ENCODE data around the gene FGF9.

Gene FGF9

GRCh38 chr13:21710163-21710562, 39.3 kb downstream of the FGF9 start:
- DNase-seq (ENCODE audit: low spot score): no peak

- peak; percentile 24 for DNase-seq (ENCODE audit: low spot score)
Observed at GRCh38 chr13:21717817-21718216, 46.9 kb downstream of the FGF9 start.

DNA sequence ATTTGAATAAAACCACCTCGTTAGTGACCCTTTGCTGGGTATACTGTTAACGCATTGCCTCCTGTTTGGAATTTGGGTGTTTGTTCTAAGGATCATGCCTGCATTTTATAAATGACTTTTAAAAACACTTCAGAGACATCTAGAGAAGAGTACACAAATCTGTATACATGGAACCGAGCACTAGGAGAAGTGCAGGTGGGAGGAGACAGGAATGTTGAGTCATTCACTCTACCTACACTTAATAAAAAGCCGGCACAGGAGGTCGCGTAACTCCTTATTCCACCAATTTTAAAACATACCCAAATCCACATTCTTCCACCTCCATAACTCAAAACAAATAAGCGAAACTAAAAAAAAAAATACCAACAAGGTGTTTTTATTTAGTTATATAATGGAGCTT, 48.6 kb downstream of the FGF9 start:
- DNase-seq (ENCODE audit: low spot score): no peak

DNA sequence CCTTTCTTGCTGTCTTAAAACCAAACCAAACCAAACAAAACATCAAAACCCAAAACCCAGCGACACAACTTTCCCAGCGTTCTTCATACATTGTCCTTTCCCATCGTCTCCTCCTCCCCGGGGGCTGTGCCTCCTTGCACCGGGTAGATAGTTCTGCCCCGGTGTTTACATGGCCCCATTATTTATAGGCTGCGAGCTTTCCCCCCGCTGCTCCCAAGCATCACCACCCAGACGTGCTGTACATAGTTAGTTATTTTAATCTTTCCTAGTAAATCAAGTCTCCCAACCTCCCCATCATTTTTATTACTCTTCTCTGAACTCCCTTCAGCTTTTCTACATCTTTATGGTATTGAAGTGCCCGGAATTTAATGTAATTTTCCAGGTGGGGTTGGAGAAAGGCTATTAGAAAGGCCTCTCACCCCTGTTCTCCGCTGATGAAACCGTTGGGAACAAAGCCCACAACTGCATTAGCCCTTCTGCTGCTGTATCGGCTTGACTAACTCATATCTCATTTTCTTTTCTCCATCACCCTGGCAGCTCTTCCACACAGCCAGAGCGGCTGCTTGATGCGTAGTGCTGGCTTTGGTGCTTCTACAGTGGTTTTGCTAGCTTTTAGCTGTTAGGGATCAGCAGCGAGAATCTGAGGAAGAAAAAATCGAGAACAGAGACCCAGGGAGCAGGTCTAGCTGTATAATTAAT, 53.1 kb downstream of the FGF9 start:
- no peak for DNase-seq (ENCODE audit: low spot score)

GRCh38 chr13:21730186-21730880, 59.5 kb downstream of the FGF9 start:
- no peak for DNase-seq (ENCODE audit: low spot score)

DNA sequence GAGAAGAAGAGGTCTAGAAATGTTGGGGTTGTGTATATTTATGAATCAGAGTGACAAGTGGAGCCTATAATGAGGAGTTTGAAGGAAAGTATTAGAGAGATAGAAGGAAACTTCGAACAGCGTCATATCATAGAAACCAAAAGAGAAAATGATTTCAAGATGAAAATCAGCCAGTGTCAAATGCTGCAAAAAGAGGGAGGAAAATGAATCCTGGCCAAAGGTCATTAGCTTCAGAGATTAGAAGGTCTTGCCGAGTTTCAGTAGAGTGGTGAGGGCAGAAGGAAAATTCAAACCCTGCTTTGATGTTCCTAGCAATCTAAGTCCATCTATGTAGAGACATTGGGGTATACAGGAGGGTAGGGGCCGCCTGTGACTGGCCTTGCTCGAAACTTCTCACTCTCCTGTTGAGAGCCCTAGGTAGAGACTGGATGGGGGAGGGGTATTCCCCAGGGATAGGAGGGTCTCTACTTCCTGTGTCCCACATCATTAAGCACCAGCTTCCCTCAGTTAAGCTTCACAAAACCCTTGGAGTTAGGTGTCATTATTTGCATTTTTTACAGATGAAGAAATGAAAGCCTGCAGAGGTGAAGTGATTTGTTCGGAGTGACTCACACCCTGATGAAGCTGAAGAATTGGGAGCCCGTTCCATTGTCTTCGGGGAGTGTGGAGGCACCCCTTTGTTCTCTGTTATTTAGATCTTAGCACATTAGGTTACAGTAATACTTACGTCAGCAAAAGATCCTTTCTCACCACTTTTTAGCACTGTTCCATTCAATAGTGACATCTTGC, 62.8 kb downstream of the FGF9 start:
- no peak for DNase-seq (ENCODE audit: low spot score)

GRCh38 chr13:21734961-21735360, 64.1 kb downstream of the FGF9 start:
- no peak for DNase-seq (ENCODE audit: low spot score)

GRCh38 chr13:21735701-21736401, 65.0 kb downstream of the FGF9 start:
- peak; percentile 36 for DNase-seq (ENCODE audit: low spot score)

GRCh38 chr13:21736926-21737325, 66.1 kb downstream of the FGF9 start:
- no peak for DNase-seq (ENCODE audit: low spot score)

- no peak for DNase-seq (ENCODE audit: low spot score)
Observed at GRCh38 chr13:21738630-21739029, 67.8 kb downstream of the FGF9 start.

- DNase-seq (ENCODE audit: low spot score): no peak
Observed at GRCh38 chr13:21739771-21740170, 68.9 kb downstream of the FGF9 start.

DNA sequence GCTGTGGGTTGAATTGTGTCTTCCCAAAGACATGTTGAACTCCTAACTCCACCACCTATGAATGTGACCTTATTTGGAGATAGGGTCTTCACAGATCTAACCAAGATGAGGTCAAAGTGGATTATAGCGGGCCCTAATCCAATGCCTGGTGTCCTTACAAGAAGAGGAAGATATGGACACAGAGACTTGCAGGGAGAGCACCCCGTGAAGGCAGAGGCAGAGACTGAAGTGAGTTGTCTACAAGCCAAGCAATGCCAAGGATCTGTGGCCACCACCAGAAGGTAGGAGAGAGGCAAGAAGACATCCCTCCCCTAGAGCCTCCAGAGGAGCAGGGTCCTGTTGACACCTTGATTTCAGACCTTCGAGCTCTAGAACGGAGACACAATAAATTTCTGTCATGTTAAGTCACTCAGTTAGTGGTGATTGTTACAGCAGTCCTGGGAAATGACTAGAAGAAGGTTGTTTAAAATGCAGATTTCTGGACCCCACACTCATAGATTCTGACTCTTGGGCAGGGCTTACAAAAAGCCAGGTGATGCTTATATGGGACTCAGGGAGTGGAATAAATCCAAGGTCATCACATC, 70.6 kb downstream of the FGF9 start:
- no peak for DNase-seq (ENCODE audit: low spot score)

DNA sequence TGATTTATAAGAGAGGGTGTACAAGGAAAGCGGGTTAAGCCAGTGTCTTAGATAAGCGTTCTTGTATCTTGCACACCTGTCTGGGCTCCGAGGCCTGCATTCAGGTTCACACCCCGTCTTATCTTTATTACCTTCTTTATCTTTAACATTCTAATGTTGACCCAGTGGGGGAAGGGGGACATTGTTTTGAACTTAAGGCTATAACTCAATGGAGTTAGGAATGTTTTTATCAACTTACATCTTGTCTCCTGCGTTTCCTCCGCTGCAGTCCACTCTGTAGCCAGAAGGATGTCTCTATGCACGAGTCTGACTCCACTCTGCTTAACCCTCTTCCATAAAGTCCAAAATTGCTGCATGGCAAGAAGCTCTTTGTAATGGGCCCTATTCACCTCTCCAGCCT, 71.2 kb downstream of the FGF9 start:
- no peak for DNase-seq (ENCODE audit: low spot score)

- no peak for DNase-seq (ENCODE audit: low spot score)
Observed at GRCh38 chr13:21744149-21744548, 73.3 kb downstream of the FGF9 start.

DNA sequence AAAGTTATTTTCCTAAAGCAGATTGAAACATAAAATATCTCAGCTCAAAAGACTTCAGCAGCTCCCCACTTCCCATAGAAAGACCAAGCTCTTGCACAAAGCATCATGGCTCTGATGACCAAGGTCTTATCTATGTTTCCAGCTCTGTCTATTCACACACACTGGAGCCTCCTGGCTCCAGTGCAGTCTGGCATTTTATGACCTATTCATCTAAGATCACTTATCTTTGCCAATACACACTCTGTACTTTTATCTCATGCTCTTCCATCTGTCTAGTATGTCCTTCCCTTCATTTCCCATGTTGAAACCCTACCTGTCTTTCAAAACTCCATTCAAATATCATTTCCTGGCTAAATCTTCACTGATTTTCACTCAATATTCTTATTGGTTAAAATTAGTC, 74.4 kb downstream of the FGF9 start:
- no peak for DNase-seq (ENCODE audit: low spot score)

DNA sequence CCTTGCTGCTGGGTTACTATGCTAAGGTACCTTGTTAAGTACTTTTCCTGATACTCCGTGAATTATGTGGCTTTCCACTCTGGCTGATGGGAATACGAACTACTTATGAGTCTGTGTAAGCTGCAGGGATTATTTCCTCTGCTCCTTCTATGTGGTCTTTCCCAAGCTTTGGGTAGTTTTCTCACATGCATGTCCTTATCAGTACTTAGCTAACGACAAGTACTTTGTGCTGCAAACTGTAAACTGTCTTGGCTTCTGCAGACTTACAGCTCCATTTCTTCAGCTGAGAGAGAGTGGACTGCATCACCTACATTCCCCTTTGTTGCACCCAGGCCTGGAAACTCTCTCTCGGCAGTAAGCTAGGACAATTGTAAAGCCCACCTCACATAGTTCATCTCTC, 76.6 kb downstream of the FGF9 start:
- no peak for DNase-seq (ENCODE audit: low spot score)

- no peak for DNase-seq (ENCODE audit: low spot score)
Observed at GRCh38 chr13:21748166-21748565, 77.3 kb downstream of the FGF9 start.

GRCh38 chr13:21749410-21749809, 78.5 kb downstream of the FGF9 start:
- DNase-seq (ENCODE audit: low spot score): no peak

DNA sequence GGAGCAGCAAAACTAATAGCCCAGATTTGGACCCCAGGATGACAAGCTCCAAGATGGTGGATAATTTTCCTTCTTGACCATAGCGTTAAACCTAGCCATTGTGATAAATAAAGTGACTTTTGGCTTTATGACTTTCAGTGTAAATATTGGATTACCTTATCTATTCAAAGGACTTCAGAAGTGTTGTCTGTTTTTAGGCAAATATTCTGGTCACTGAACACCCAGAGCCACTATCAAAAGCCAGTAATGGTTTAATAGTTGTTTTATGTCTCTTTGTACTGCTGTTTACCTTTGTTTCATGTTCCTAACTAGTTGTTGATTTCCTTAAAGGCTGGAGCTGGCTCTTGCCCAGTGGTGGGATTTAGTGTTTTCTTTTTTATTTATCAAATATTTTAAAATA, 81.6 kb downstream of the FGF9 start:
- DNase-seq (ENCODE audit: low spot score): no peak

DNA sequence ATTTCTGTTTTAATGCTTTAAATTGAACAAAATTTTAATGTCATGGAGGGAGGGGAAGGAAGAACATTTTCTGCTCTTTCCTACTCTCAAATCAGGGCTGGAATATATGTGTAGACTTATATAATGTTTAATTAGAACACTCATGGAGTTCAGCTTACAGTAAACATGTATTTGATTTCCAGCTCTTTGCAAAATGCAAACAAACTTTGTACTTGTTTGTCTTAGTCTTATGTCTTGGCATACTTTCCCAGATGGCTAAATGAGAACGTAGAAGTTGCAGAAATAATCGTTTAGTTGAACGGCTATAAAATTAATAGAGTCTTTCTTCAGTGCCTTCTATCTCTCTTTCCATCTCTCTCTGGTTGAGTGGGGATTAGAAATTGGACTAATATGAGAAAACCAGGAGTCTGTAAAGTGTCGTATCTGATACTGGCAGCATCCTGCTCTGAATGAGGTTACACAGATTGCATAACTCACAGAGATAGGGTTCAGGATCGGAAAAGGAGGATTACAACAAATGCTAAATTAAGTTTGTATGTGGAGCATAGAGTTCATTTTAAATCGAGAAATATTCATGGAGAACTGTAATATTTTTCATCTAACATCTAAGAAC, 82.3 kb downstream of the FGF9 start:
- no peak for DNase-seq (ENCODE audit: low spot score)
